ENCODE results near the gene MARCHF10. TPM values are rescaled to one million over a fixed set of nuclear protein-coding genes. Genes with fewer than 3 reads are reported as not detected.

MARCHF10 gene
- total RNA-seq, 2 experiments from 2014 or later: not detected

DNA sequence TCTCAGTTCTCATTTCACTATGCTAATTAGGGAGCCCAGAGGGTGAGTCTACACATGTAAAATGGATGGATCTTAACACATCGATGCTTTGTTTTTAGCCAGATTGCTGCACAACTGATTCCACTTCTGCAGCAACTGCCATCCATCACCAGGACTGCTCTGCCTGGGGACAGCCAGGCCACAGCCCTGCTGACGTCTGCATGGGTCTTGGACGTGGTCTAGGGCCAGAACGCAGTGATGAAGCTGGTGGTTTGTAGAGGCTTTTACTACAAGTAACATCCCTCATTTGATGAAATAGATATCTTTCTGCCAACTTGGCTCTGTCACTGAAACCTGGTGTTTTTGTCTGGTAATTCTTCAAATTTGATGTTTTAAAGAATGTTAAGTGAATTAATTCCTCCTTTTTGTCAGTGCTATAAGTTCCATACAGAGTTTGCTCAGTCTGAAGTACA, 50.6 kb downstream of the MARCHF10 start:
- POLR2A ChIA-PET: no interaction called here
- Mint-ChIP-seq H3K27ac (no peak overlapping the region), H3K9me3 (ENCODE audit: low read depth) (no peaks in the 10 kb centered on the region), H3K36me3 (ENCODE audit: low read depth) (no peaks in the 10 kb centered on the region), H3K4me1 (no peaks in the 10 kb centered on the region), H3K27me3 (peaks cover 20% of the 10 kb centered on the region), H3K4me3 (no peak overlapping the region)
- intact Hi-C loops (cut with DNase I, micrococcal nuclease): no loop called here
- no peak for DNase-seq
- ATAC-seq: no peak
- CTCF ChIA-PET: no interaction called here

DNA sequence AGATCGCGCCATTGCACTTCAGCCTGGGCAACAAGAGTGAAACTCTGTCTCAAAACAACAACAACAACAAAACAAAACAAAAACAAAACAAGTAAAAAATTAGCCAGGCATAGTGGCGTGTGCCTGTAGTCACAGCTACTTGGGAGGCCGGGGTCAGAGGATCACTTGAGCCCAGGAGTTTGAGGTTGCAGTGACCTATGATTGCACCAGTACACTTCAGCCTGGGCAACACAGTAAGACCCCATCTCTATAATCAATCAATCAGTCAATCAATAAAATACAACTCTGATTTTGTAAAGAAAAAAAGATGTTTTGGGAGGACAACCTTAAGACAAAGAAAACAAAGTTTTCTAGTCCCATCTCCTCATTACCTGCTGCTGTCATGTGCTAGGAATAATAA, 51.9 kb downstream of the MARCHF10 start:
- H3K36me3 Mint-ChIP-seq (ENCODE audit: low read depth): no peaks in the 10 kb centered on the region
- ATAC-seq (no peak), DNase-seq (no peak)
- intact Hi-C loops (cut with DNase I, micrococcal nuclease): no loop called here
- no peak overlapping the region for H3K4me3 Mint-ChIP-seq
- ChIA-PET POLR2A (no interaction called here), CTCF (no interaction called here)
- no peaks in the 10 kb centered on the region for H3K9me3 Mint-ChIP-seq (ENCODE audit: low read depth)
- H3K27me3 Mint-ChIP-seq: peaks cover 17% of the 10 kb centered on the region
- H3K4me1 Mint-ChIP-seq: no peaks in the 10 kb centered on the region
- no peak overlapping the region for H3K27ac Mint-ChIP-seq

DNA sequence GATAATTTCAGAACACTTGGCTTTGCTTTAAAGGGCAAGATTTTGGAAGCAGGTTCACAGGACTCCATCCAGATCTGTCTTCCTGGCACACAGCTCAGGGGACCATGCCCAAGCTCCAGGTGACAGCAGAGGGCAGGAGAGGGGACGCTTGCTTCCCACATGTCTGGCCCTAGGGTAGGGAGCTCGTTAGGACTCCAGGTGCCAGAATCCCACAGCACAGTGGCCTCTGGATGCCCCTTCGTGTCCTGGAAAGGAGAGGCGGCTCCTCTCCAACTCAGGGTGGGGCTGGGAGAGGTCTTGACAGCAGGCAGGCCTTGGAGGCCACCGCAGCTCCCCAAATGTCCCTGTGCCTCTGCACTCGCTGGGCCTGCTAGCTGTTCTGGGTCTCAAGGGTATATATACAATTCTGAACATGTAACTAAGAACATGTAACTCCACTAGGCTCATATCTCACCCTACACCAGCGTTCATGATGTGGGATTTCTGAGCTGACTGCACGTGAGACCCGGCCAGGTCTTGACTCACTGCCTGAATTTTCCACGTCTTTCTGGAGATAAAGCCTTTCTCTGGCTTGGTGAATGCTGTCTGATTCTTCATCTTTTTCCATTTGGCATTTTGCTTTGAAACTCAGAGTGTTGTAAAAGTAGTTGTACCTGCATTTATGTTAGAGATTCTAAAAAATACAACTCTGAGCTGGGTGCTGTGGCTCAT, 52.8 kb downstream of the MARCHF10 start:
- ATAC-seq (no peak), DNase-seq (no peak)
- Mint-ChIP-seq H3K9me3 (ENCODE audit: low read depth) (no peaks in the 10 kb centered on the region), H3K36me3 (ENCODE audit: low read depth) (no peaks in the 10 kb centered on the region), H3K27ac (no peak overlapping the region), H3K4me1 (no peaks in the 10 kb centered on the region), H3K4me3 (no peak overlapping the region), H3K27me3 (peaks cover 13% of the 10 kb centered on the region)
- intact Hi-C loops (cut with DNase I, micrococcal nuclease): no loop called here
- POLR2A ChIA-PET: no interaction called here
- CTCF ChIA-PET: no interaction called here

DNA sequence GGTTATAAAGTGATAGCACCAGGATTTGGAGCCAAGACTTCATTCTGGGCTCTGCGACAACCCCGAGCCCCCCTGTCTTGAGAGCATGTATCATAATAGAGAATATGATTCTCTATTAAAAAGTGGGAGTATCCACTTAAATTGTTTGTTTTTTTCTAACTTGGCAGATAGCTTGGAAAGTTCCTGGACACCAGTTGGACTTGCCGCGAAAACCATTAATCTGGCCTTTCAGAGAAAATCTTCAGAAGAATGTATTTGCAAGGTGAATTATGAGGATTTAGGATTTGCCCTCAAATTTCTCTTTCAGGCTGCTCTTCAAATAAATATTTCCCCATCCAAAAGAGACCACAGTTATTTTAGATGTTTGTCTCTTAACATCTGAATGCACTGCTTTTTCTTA, 53.5 kb downstream of the MARCHF10 start:
- ATAC-seq (no peak), DNase-seq (no peak)
- POLR2A ChIA-PET: no interaction called here
- no peaks in the 10 kb centered on the region for H3K9me3 Mint-ChIP-seq (ENCODE audit: low read depth)
- H3K4me3 Mint-ChIP-seq: no peak overlapping the region
- CTCF ChIA-PET: no interaction called here
- peaks cover 7% of the 10 kb centered on the region for H3K27me3 Mint-ChIP-seq
- no peak overlapping the region for H3K27ac Mint-ChIP-seq
- H3K36me3 Mint-ChIP-seq (ENCODE audit: low read depth): no peaks in the 10 kb centered on the region
- no peaks in the 10 kb centered on the region for H3K4me1 Mint-ChIP-seq
- intact Hi-C loops (cut with DNase I, micrococcal nuclease): no loop called here

DNA sequence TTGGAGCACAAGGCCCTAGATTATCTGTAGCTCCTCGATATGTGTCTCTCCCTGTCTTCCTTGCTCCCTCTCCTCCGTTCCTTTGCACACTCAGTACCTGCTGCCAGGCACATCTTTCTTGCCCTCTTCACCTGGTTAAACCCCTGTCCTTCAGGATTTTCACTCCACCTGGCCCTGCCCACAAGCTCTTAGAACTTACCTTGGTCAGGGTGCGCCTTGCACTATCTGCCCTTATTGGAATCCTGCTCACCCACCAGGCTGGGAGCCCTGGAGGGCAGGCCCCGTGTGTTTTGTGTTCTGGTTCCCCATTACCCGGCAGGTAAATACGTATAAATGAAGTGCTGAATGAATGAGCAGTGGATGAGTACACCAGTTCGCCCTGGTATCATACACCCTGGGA, 54.6 kb downstream of the MARCHF10 start:
- ATAC-seq (no peak), DNase-seq (no peak)
- Mint-ChIP-seq H3K4me1 (no peaks in the 10 kb centered on the region), H3K9me3 (ENCODE audit: low read depth) (no peaks in the 10 kb centered on the region), H3K27me3 (peaks cover 4% of the 10 kb centered on the region), H3K36me3 (ENCODE audit: low read depth) (no peaks in the 10 kb centered on the region), H3K4me3 (no peak overlapping the region), H3K27ac (no peak overlapping the region)
- ChIA-PET CTCF (no interaction called here), POLR2A (no interaction called here)
- intact Hi-C loops (cut with DNase I, micrococcal nuclease): no loop called here

DNA sequence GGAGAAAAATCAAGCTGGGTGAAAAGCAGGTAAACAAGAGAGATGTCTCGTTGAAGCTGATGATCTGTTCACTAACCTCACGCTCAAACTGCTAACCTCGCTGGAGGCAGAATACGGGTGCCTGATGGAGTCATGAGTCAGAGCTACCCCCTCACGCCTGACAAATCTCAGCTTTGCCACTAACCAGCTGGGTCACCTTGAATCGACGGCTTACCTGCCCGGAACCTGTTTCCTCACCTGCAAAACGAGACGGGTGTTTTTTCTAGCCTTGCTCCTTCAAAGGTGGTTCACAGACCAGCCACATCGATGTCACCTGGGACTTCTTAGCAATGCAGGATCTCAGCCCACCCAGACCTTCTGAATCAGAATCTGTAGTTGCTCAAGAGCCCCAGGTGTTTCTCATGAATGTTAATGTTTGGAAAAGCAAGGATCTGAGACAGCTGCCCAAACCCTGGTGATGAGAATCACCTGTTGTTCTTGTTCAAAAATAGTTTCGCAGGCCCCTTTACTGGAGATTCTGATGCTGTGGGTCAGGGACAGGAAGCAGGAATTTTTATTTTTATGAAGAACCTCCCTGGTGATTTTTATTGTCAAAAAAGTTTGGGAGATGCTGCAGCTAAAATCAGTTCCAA, 56.9 kb downstream of the MARCHF10 start:
- no peaks in the 10 kb centered on the region for H3K4me1 Mint-ChIP-seq
- no peak overlapping the region for H3K27ac Mint-ChIP-seq
- peaks cover 1% of the 10 kb centered on the region for H3K27me3 Mint-ChIP-seq
- CTCF ChIA-PET: no interaction called here
- intact Hi-C loops (cut with DNase I, micrococcal nuclease): no loop called here
- DNase-seq (no peak), ATAC-seq (no peak)
- no peaks in the 10 kb centered on the region for H3K36me3 Mint-ChIP-seq (ENCODE audit: low read depth)
- no peak overlapping the region for H3K4me3 Mint-ChIP-seq
- no peaks in the 10 kb centered on the region for H3K9me3 Mint-ChIP-seq (ENCODE audit: low read depth)
- POLR2A ChIA-PET: no interaction called here

DNA sequence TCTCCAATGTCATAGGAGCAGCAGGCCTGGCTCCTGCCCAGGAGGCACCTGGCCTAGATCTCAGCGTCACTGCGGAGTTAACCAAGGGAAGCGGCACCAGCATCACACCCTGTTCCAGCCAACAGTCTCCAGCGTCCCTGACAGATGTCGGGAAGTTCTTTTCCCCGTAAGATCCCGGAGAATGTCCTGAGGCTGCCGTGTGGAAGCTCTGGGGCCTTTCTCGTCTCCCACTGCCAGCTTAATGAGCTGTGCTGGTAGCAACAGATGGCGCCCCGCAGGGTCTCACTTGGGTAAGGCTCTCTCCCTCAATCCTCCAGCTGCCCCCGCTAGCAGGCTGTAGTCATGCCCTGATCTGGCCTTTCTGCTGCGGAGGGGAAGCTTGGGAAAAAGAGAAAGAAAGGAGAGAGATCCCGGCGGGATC, 57.5 kb downstream of the MARCHF10 start:
- no peaks in the 10 kb centered on the region for H3K4me1 Mint-ChIP-seq
- no peak for ATAC-seq
- POLR2A ChIA-PET: no interaction called here
- no peak overlapping the region for H3K4me3 Mint-ChIP-seq
- H3K9me3 Mint-ChIP-seq (ENCODE audit: low read depth): no peaks in the 10 kb centered on the region
- no peaks in the 10 kb centered on the region for H3K36me3 Mint-ChIP-seq (ENCODE audit: low read depth)
- CTCF ChIA-PET: no interaction called here
- peaks cover 4% of the 10 kb centered on the region for H3K27me3 Mint-ChIP-seq
- H3K27ac Mint-ChIP-seq: no peak overlapping the region
- no peak for DNase-seq
- intact Hi-C loops (cut with DNase I, micrococcal nuclease): no loop called here

DNA sequence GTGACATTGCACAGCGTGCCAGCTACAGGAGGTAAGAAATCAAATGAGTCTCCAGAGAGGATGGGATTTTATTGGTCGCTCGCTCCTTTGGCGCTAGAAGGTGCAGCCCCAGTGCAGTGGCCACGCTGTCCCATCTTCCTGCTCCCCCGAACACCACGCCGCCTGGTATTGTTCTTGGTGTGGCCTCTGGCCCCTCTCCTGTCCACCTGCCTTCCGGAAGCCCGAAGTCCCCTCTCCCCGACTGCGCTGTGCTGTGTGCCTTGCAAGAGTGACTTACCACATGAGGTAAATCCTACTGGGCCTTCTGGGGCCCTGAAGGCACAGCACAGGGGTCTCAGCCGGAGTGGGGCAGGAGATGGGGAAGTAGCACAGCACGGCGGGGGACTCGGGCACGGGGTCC, 58.2 kb downstream of the MARCHF10 start:
- no peak for ATAC-seq
- H3K36me3 Mint-ChIP-seq (ENCODE audit: low read depth): no peaks in the 10 kb centered on the region
- H3K9me3 Mint-ChIP-seq (ENCODE audit: low read depth): no peaks in the 10 kb centered on the region
- no peaks in the 10 kb centered on the region for H3K4me1 Mint-ChIP-seq
- no peak overlapping the region for H3K4me3 Mint-ChIP-seq
- peaks cover 4% of the 10 kb centered on the region for H3K27me3 Mint-ChIP-seq
- CTCF ChIA-PET: no interaction called here
- POLR2A ChIA-PET: no interaction called here
- H3K27ac Mint-ChIP-seq: no peak overlapping the region
- DNase-seq: no peak
- intact Hi-C loops (cut with DNase I, micrococcal nuclease): no loop called here

DNA sequence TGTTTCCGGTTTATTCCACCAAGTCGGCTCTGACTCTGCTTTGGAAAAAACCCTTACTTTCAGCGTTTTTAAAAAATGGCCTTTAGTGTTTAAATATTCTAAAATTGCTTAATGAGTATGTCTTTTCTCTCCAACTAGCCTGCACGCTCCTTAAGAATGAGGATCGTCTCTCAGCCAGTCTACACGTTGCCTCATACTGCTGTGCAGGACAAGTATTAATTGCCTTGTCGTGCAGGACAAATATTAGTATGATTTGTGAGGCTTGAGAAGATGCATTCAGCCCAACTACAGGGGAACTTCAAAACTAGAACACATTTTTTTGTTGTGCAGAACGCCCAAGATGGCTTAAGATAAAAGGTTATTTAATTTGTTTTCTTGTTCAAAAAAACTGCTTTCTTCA, 61.2 kb downstream of the MARCHF10 start:
- Mint-ChIP-seq H3K27me3 (peaks cover 11% of the 10 kb centered on the region), H3K9me3 (ENCODE audit: low read depth) (no peaks in the 10 kb centered on the region), H3K36me3 (ENCODE audit: low read depth) (no peaks in the 10 kb centered on the region), H3K27ac (no peak overlapping the region), H3K4me1 (no peaks in the 10 kb centered on the region), H3K4me3 (no peak overlapping the region)
- ChIA-PET POLR2A (no interaction called here), CTCF (no interaction called here)
- intact Hi-C loops (cut with DNase I, micrococcal nuclease): no loop called here
- no peak for ATAC-seq
- DNase-seq: no peak

DNA sequence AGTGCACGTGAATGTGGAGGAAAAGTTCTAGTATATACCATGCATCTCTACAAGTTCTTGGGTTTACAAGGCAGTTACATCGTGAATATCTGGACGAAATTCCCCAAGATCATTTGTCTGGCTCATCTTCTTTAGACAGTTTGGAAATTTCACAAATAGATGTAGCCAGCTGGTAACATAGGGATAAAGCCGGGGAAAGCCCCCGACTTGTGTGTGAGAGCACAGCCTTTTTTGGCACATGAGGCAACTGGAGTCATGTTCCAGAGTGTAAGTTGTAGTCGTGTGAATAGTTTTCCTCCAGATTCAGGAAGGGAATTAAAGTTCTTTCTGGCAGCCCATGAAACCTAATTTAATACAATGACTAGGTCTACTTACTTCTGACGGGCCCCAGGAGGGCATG, 62.3 kb downstream of the MARCHF10 start:
- Mint-ChIP-seq H3K27ac (no peak overlapping the region), H3K36me3 (ENCODE audit: low read depth) (no peaks in the 10 kb centered on the region), H3K4me1 (peaks cover 2% of the 10 kb centered on the region), H3K9me3 (ENCODE audit: low read depth) (no peaks in the 10 kb centered on the region), H3K4me3 (no peak overlapping the region), H3K27me3 (peaks cover 12% of the 10 kb centered on the region)
- ATAC-seq: no peak
- ChIA-PET POLR2A (no interaction called here), CTCF (no interaction called here)
- DNase-seq: no peak
- intact Hi-C loops (cut with DNase I, micrococcal nuclease): no loop called here

DNA sequence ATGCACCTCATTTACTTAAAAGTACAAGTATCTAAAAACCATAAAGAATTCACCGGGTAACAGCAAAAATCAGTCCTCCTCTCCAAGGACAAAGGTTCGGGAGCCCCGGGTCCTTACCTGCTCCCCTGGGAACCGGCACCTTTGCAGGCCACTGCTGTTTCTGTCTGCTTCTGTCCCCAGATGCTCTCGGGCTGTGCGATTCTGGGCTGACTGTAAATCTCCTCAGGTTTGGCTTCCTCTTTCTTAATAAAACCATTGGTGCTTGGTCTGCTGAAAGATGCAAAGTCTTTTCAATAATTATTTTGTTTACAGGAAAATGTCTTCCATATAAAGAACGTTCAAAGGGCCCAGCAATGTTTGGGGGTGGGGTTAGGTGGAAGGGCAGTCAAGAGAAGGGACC, 63.9 kb downstream of the MARCHF10 start:
- DNase-seq: no peak
- no peak overlapping the region for H3K4me3 Mint-ChIP-seq
- POLR2A ChIA-PET: no interaction called here

DNA sequence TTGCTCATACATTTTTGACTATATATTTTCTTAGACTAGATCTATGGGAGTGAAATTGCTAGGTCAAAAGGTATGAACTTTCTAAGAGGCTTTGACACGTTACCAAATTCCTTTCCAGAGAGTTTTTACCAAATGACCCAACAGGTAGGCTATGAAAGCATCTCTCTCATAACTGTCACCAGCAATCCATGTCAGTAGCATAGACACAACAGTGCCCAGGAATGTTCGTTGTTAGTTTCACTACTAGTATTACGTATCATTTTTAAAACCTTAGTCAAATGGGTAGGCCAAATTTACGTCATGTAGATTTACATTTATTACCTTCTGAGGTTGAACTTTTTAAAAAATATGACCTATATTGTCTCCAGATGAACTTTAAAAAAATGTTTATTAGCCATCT, 66.8 kb downstream of the MARCHF10 start:
- H3K9me3 Mint-ChIP-seq (ENCODE audit: low read depth): no peaks in the 10 kb centered on the region
- no peaks in the 10 kb centered on the region for H3K36me3 Mint-ChIP-seq (ENCODE audit: low read depth)
- no peak for DNase-seq
- intact Hi-C loops (cut with DNase I, micrococcal nuclease): no loop called here
- peaks cover 17% of the 10 kb centered on the region for H3K4me1 Mint-ChIP-seq
- ChIA-PET POLR2A (no interaction called here), CTCF (interaction anchor here (0.8 kb wide), 1 partner anchor 789 kb away, joined by 3 read pairs; no protein-coding TSS in a partner anchor)
- ATAC-seq: peak; percentile 56
- no peak overlapping the region for H3K27ac Mint-ChIP-seq
- no peak overlapping the region for H3K4me3 Mint-ChIP-seq
- peaks cover 23% of the 10 kb centered on the region for H3K27me3 Mint-ChIP-seq

More for the DNA sequence above, 63.9 kb downstream of the MARCHF10 start:
- intact Hi-C loops (cut with DNase I, micrococcal nuclease): no loop called here
- no peaks in the 10 kb centered on the region for H3K9me3 Mint-ChIP-seq (ENCODE audit: low read depth)
- H3K27me3 Mint-ChIP-seq: peaks cover 12% of the 10 kb centered on the region
- peaks cover 2% of the 10 kb centered on the region for H3K4me1 Mint-ChIP-seq
- H3K36me3 Mint-ChIP-seq (ENCODE audit: low read depth): no peaks in the 10 kb centered on the region
- CTCF ChIA-PET: no interaction called here
- no peak overlapping the region for H3K27ac Mint-ChIP-seq
- no peak for ATAC-seq

Measured in activated CD4-positive, alpha-beta T cell treated with anti-CD3 and anti-CD28 coated beads for 36 hours (primary cell).